ENCODE results near the gene ZNF236. TPM values are rescaled to one million over a fixed set of nuclear protein-coding genes. Genes with fewer than 3 reads are reported as not detected.
"Not testable (repeated sequence)": the region's sequence is repeated elsewhere in the genome, so short reads cannot be mapped to it uniquely, and the experiment has no call there.

Gene ZNF236
- total RNA-seq, 2 donors from 2014 or later, result 8.3 to 29.0 TPM

GRCh38 chr18:76803413-76803812 is 18.9 kb upstream of the ZNF236 start:
- H3K36me3 ChIP-seq, result no peaks in the 10 kb centered on the region
- DNase-seq (ENCODE audit: low spot score), result no peak
- no peaks in the 10 kb centered on the region for H3K27me3 ChIP-seq (replicated peaks; ENCODE audit: insufficient read depth)
- no peaks in the 10 kb centered on the region for H3K9me3 ChIP-seq
- no peaks in the 10 kb centered on the region for H3K4me1 ChIP-seq (replicated peaks)
- 38% methylated on average over 5 of the region's 5 CpGs for WGBS
- no peak overlapping the region for H3K4me3 ChIP-seq
- intact Hi-C loops (cut with DNase I), result loop anchor here (2.0 kb wide), 2 partner anchors 71 to 179 kb away; no protein-coding TSS in a partner anchor
- TF ChIP-seq POLR2A (IDR thresholded peaks at IDR 0.05), result no peak
- no peak overlapping the region for H3K27ac ChIP-seq

- peak; percentile 54 for DNase-seq (ENCODE audit: low spot score)
- TF ChIP-seq CTCF (IDR thresholded peaks at IDR 0.05), result peak; percentile 52 to 64 (median 56)
- peak; percentile 25 for TF ChIP-seq POLR2AphosphoS5 (IDR thresholded peaks at IDR 0.05)
- no peak for TF ChIP-seq POLR2A (IDR thresholded peaks at IDR 0.05)
- Histone ChIP-seq H3K27me3 (replicated peaks; ENCODE audit: insufficient read depth) (no peaks in the 10 kb centered on the region), H3K4me1 (replicated peaks) (no peaks in the 10 kb centered on the region), H3K4me3 (no peak overlapping the region), H3K9me3 (no peaks in the 10 kb centered on the region), H3K36me3 (no peaks in the 10 kb centered on the region), H3K27ac (no peak overlapping the region)
- 4% methylated on average over 11 of the region's 11 CpGs for WGBS
- intact Hi-C loops (cut with DNase I), result loop anchor here (2.0 kb wide), 2 partner anchors 71 to 179 kb away; no protein-coding TSS in a partner anchor
Measured at GRCh38 chr18:76803814-76804213, 18.5 kb upstream of the ZNF236 start.

- intact Hi-C loops (cut with DNase I), result no loop called here
- H3K27ac ChIP-seq, result no peak overlapping the region
- whole genome bisulfite sequencing, result 83% methylated on average over 7 of the region's 7 CpGs
- no peaks in the 10 kb centered on the region for H3K27me3 ChIP-seq (replicated peaks; ENCODE audit: insufficient read depth)
- no peak for TF ChIP-seq CTCF (IDR thresholded peaks at IDR 0.05)
- no peaks in the 10 kb centered on the region for H3K36me3 ChIP-seq
- DNase-seq (ENCODE audit: low spot score), result no peak
- no peak overlapping the region for H3K4me3 ChIP-seq
- H3K4me1 ChIP-seq (replicated peaks), result no peaks in the 10 kb centered on the region
- no peaks in the 10 kb centered on the region for H3K9me3 ChIP-seq
Measured at GRCh38 chr18:76805221-76805620, 17.1 kb upstream of the ZNF236 start.

GRCh38 chr18:76806301-76806700 is 16.1 kb upstream of the ZNF236 start:
- Histone ChIP-seq H3K27ac (no peak overlapping the region), H3K27me3 (replicated peaks; ENCODE audit: insufficient read depth) (no peaks in the 10 kb centered on the region), H3K4me3 (no peak overlapping the region), H3K4me1 (replicated peaks) (no peaks in the 10 kb centered on the region), H3K9me3 (no peaks in the 10 kb centered on the region), H3K36me3 (no peaks in the 10 kb centered on the region)
- intact Hi-C loops (cut with DNase I), result no loop called here
- TF ChIP-seq CTCF (IDR thresholded peaks at IDR 0.05), result no peak
- TF ChIP-seq POLR2A (IDR thresholded peaks at IDR 0.05), result no peak
- TF ChIP-seq POLR2AphosphoS5 (IDR thresholded peaks at IDR 0.05), result no peak
- WGBS, result 72% methylated on average over 5 of the region's 7 CpGs
- no peak for DNase-seq (ENCODE audit: low spot score)

- Histone ChIP-seq H3K27ac (no peak overlapping the region), H3K36me3 (no peaks in the 10 kb centered on the region), H3K4me3 (no peak overlapping the region), H3K4me1 (replicated peaks) (no peaks in the 10 kb centered on the region), H3K9me3 (no peaks in the 10 kb centered on the region), H3K27me3 (replicated peaks; ENCODE audit: insufficient read depth) (no peaks in the 10 kb centered on the region)
- TF ChIP-seq POLR2AphosphoS5 (IDR thresholded peaks at IDR 0.05), result no peak
- TF ChIP-seq POLR2A (IDR thresholded peaks at IDR 0.05), result no peak
- no peak for TF ChIP-seq CTCF (IDR thresholded peaks at IDR 0.05)
- intact Hi-C loops (cut with DNase I), result no loop called here
- DNase-seq (ENCODE audit: low spot score), result no peak
- 84% methylated on average over 10 of the region's 10 CpGs for WGBS
Measured at GRCh38 chr18:76808561-76808960, 13.8 kb upstream of the ZNF236 start.

- 94% methylated on average over 7 of the region's 7 CpGs for WGBS
Measured at GRCh38 chr18:76811530-76811929, 10.8 kb upstream of the ZNF236 start.

More at GRCh38 chr18:76811530-76811929, 10.8 kb upstream of the ZNF236 start:
- H3K36me3 ChIP-seq; H3K9me3 ChIP-seq; H3K4me3 ChIP-seq; DNase-seq (ENCODE audit: low spot score); H3K27ac ChIP-seq; intact Hi-C loops (cut with DNase I); H3K4me1 ChIP-seq (replicated peaks); H3K27me3 ChIP-seq (replicated peaks; ENCODE audit: insufficient read depth): not testable (repeated sequence)
